K562 (cell line): Measurements from ENCODE around the gene ITPRIPL2. TPM values are rescaled to one million over a fixed set of nuclear protein-coding genes. Genes with fewer than 3 reads are reported as not detected.

Experiments used
- ARID2 ChIP-seq: fragments of 450-650 bp; IDR thresholded peaks from 2 replicates; pipeline ENCODE4 v1.6.1; 2017; ENCODE audit warnings: antibody characterized with exemption, mild to moderate bottlenecking
- CC2D1A ChIP-seq: fragments of 450-650 bp; IDR thresholded peaks from 2 replicates; pipeline ENCODE4 v1.6.1; 2017; ENCODE audit warnings: mild to moderate bottlenecking
- ETS2 ChIP-seq: IDR thresholded peaks from 2 replicates; pipeline ENCODE4 v1.6.1; 2016; ENCODE audit warnings: borderline replicate concordance, missing genetic modification characterization, mild to moderate bottlenecking, moderate library complexity, missing compliant biosample characterization; ENCODE audit not compliant: poor library complexity, severe bottlenecking
- GTF2E2 ChIP-seq: fragments of 200-800 bp; sonication (Bioruptor generic); IDR thresholded peaks from 2 replicates; pipeline ENCODE4 v1.6.1; 2016; ENCODE audit warnings: missing genetic modification characterization, missing compliant biosample characterization
- HDAC2 ChIP-seq: fragments of 450-650 bp; IDR thresholded peaks from 2 replicates; pipeline ENCODE4 v1.6.1; 2016; ENCODE audit warnings: mild to moderate bottlenecking
- KDM1A ChIP-seq, 2 experiments: fragments of 450-650 bp; IDR thresholded peaks; 2 replicates each; pipeline ENCODE4 v1.6.1; 2016; ENCODE audit warnings: mild to moderate bottlenecking in 2 of 2
- KLF13 ChIP-seq: fragments of 450-650 bp; IDR thresholded peaks from 2 replicates; pipeline ENCODE4 v1.6.1; 2016; ENCODE audit warnings: missing genetic modification characterization, low read depth, mild to moderate bottlenecking, missing compliant biosample characterization, moderate library complexity, borderline replicate concordance
- MXD1 ChIP-seq: fragments of 250-450 bp; sonication (Bioruptor Pico); IDR thresholded peaks from 2 replicates; pipeline ENCODE4 v1.8.0; 2021; ENCODE audit warnings: borderline replicate concordance, mild to moderate bottlenecking, moderate library complexity; ENCODE audit not compliant: poor library complexity, severe bottlenecking
- NCOA2 ChIP-seq, 2 experiments: fragments of 450-650 bp; IDR thresholded peaks; 2 replicates each; pipeline ENCODE4 v1.6.1; 2018; ENCODE audit warnings: mild to moderate bottlenecking in 2 of 2, moderate library complexity in 1 of 2; ENCODE audit not compliant: partially characterized antibody in 2 of 2
- NR4A1 ChIP-seq, 2 experiments: fragments of 250-450 bp in 1 of 2; fragments of 450-650 bp in 1 of 2; sonication (Bioruptor Pico) in 1 of 2; IDR thresholded peaks; 2 replicates each; pipeline versions ENCODE4 v1.4.0 to v1.6.1; 2016 to 2020; ENCODE audit warnings: mild to moderate bottlenecking in 2 of 2, missing compliant biosample characterization in 1 of 2, missing genetic modification characterization in 1 of 2, moderate library complexity in 1 of 2
- PTBP1 ChIP-seq: fragments of 200-400 bp; formaldehyde crosslinking; IDR thresholded peaks from 2 replicates; pipeline ENCODE4 v1.6.1; 2017; ENCODE audit warnings: low read depth, low read length
- RB1 ChIP-seq: fragments of 450-650 bp; IDR thresholded peaks from 2 replicates; pipeline ENCODE4 v1.6.1; 2017; ENCODE audit warnings: low read depth, mild to moderate bottlenecking
- RBM17 ChIP-seq: fragments of 200-400 bp; formaldehyde crosslinking; IDR thresholded peaks from 2 replicates; pipeline ENCODE4 v1.6.1; 2017; ENCODE audit warnings: low read depth, mild to moderate bottlenecking, low read length, borderline replicate concordance
- RBM25 ChIP-seq: fragments of 200-400 bp; formaldehyde crosslinking; IDR thresholded peaks from 2 replicates; pipeline ENCODE4 v1.6.1; 2018; ENCODE audit warnings: low read length, low read depth, moderate library complexity; ENCODE audit not compliant: severe bottlenecking
- RCOR1 ChIP-seq, 2 experiments: IDR thresholded peaks; 2 replicates each; pipeline ENCODE4 v1.6.1; 2012; ENCODE audit warnings: low read depth in 2 of 2, low read length in 2 of 2, borderline replicate concordance in 1 of 2, improper control_type of control experiment in 1 of 2
- SMAD4 ChIP-seq: fragments of 250-450 bp; sonication (Bioruptor Pico); conservative IDR thresholded peaks from 2 replicates; pipeline ENCODE4 v1.8.0; 2021; ENCODE audit warnings: inconsistent platforms, mild to moderate bottlenecking, moderate library complexity
- SMARCA5 ChIP-seq: fragments of 450-650 bp; IDR thresholded peaks from 2 replicates; pipeline ENCODE4 v1.6.1; 2016
- TFE3 ChIP-seq: fragments of 450-650 bp; formaldehyde crosslinking; IDR thresholded peaks from 2 replicates; pipeline ENCODE4 v1.4.0; 2020; ENCODE audit warnings: mild to moderate bottlenecking, mixed read lengths
- ZFP36 ChIP-seq: fragments of 150-350 bp; IDR thresholded peaks from 2 replicates; pipeline ENCODE4 v1.6.1; 2018; ENCODE audit warnings: low read length, low read depth; ENCODE audit not compliant: partially characterized antibody
- ZHX1 ChIP-seq: fragments of 150-350 bp; conservative IDR thresholded peaks from 2 replicates; pipeline ENCODE4 v1.6.1; 2014; ENCODE audit warnings: low read length
- ZNF24 ChIP-seq: fragments of 450-650 bp; IDR thresholded peaks from 2 replicates; pipeline ENCODE4 v1.6.1; 2016
- ZNF316 ChIP-seq: fragments of 450-650 bp; IDR thresholded peaks from 2 replicates; pipeline ENCODE4 v1.6.1; 2016
- ZNF79 ChIP-seq: fragments of 250-450 bp; sonication (Bioruptor Pico); IDR thresholded peaks from 2 replicates; pipeline ENCODE4 v1.4.0; 2020; ENCODE audit warnings: low read depth, mild to moderate bottlenecking, moderate library complexity
- ZZZ3 ChIP-seq: fragments of 450-650 bp; IDR thresholded peaks from 2 replicates; pipeline ENCODE4 v1.6.1; 2016; ENCODE audit warnings: antibody characterized with exemption, mild to moderate bottlenecking, moderate library complexity
- polyA plus RNA-seq, 8 experiments: library from polyadenylated mRNA; depleted of rRNA in 4 of 8; stranded (reverse) in 5 of 8; unstranded in 3 of 8; fragments of >200 nt; fragmentation: Nextera tagmentation in 2 of 8; fragmentation: Illumina TruSeq in 1 of 8; extraction: Ambion mirVana in 2 of 8; extraction: Trizol in 1 of 8; gene quantifications; 2 replicates each; pipeline versions ENCODE4 v1.2.1 to v1.2.3, GENCODE V29; 2011 to 2014; ENCODE audit warnings: inconsistent platforms in 1 of 8, missing spikeins in 1 of 8
- total RNA-seq, 7 experiments: library from RNA; depleted of rRNA in 6 of 7; stranded (reverse); fragments of >200 nt in 6 of 7; fragmentation: Illumina TruSeq in 2 of 7; extraction: Trizol in 2 of 7; gene quantifications; 2 replicates each; pipeline versions ENCODE4 v1.2.1 to v1.2.3, GENCODE V29; 2011 to 2021; ENCODE audit warnings: low replicate concordance in 1 of 7

Gene ITPRIPL2
- total and polyA plus RNA-seq, 9 of the 15 experiments (the other 6 are each of a cell fraction or from before 2014, with no cell fraction given), result 0.04 to 2.2 (median 0.58) TPM

GRCh38 chr16:19136549-19137196 is 22.9 kb downstream of the ITPRIPL2 start (continued):
- no peak for TF ChIP-seq NCOA2 (IDR thresholded peaks at IDR 0.05; ENCODE audit: partially characterized antibody in 2 of 2)
- TF ChIP-seq PTBP1, result peak; percentile 71; the same call in 1 of the 2 replicates
- no peak for TF ChIP-seq RB1
- no peak for TF ChIP-seq CC2D1A
- TF ChIP-seq NR4A1 (CRISPR knock-in tag; IDR thresholded peaks at IDR 0.05), result no peak
- no peak for TF ChIP-seq NR4A1 (tag; IDR thresholded peaks at IDR 0.05)
- TF ChIP-seq ZFP36, result peak; percentile 90
- no peak for TF ChIP-seq GTF2E2
- TF ChIP-seq ARID2, result no peak
- TF ChIP-seq ZNF79 (CRISPR knock-in tag), result no peak
- no peak for TF ChIP-seq ZHX1
- 0 out of 2 replicates have a peak, but pooled peaks have one; percentile 11 for TF ChIP-seq ZNF24
- TF ChIP-seq MXD1 (CRISPR knock-in tag), result no peak
- TF ChIP-seq ZZZ3, result no peak
- no peak for TF ChIP-seq KLF13
- TF ChIP-seq ETS2 (tag), result no peak
- peak; percentile 61 to 77 for TF ChIP-seq KDM1A (IDR thresholded peaks at IDR 0.05)
- TF ChIP-seq RBM25, result peak; percentile 94
- TF ChIP-seq SMAD4 (CRISPR knock-in tag), result no peak
- no peak for TF ChIP-seq ZNF316
- TF ChIP-seq RCOR1 (IDR thresholded peaks at IDR 0.05; ENCODE audit: borderline replicate concordance in 1 of 2, low read depth in 2 of 2, low read length in 2 of 2), result peak; percentile 15 to 23; a peak in 1 of 4 replicates
- TF ChIP-seq RBM17, result no peak
- peak; percentile 88 for TF ChIP-seq SMARCA5
- 0 out of 2 replicates have a peak, but pooled peaks have one; percentile 44 for TF ChIP-seq HDAC2
- no peak for TF ChIP-seq TFE3 (CRISPR knock-in tag)
